ENCODE data around the gene CMTM8.

GRCh38 chr3:32257641-32258438, 19.4 kb downstream of the CMTM8 start:
- TF ChIP-seq ZNF274 (IDR thresholded peaks at IDR 0.05; ENCODE audit: low read depth, low read length) (no peak), YY1 (IDR thresholded peaks at IDR 0.05; ENCODE audit: insufficient read depth, insufficient read length) (no peak)
